HEK293 (cell line): ENCODE measurements around the gene CLDN18.

Experiments
- CTCF ChIA-PET: fragments of 350-600 bp; formaldehyde crosslinking; extraction: SDS; loops from one replicate; lab custom pipeline; 2021; ENCODE audit warnings: antibody characterized with exemption; lab: Yijun Ruan, JAX
- POLR2A ChIA-PET: fragments of 300-600 bp; formaldehyde crosslinking; extraction: SDS; loops from one replicate; lab custom pipeline; 2020; ENCODE audit warnings: antibody characterized with exemption, inconsistent platforms; lab: Yijun Ruan, JAX
- H3K27ac ChIP-seq: fragments of 200-500 bp; sonication (Bioruptor generic); 2 replicates; pipeline ENCODE4 v1.5.1; 2014; ENCODE audit warnings: low read depth, low read length, control low read depth, inconsistent platforms; ENCODE audit errors: extremely low read depth
- H3K36me3 ChIP-seq, 2 experiments: fragments of 200-500 bp in 1 of 2; sonication (Bioruptor generic) in 1 of 2; 1 replicate in 1 of 2; 2 replicates in 1 of 2; pipeline ENCODE4 v1.5.1; 2014 to 2017; ENCODE audit warnings: inconsistent platforms in 2 of 2, low read length in 2 of 2; ENCODE audit not compliant: control insufficient read depth in 2 of 2, insufficient read depth in 1 of 2
- H3K4me1 ChIP-seq: fragments of 200-500 bp; sonication (Bioruptor generic); 2 replicates; pipeline ENCODE4 v1.5.1; 2014; ENCODE audit warnings: mild to moderate bottlenecking, low read length, inconsistent platforms; ENCODE audit not compliant: control insufficient read depth, insufficient read depth
- H3K4me3 ChIP-seq: 2 replicates; pipeline ENCODE4 v1.5.1; 2011; ENCODE audit warnings: low read depth, mild to moderate bottlenecking, control low read depth, low read length, moderate library complexity
- H3K9me3 ChIP-seq: fragments of 200-500 bp; sonication (Bioruptor generic); 2 replicates; pipeline ENCODE4 v1.5.1; 2014; ENCODE audit warnings: low read depth, low read length, inconsistent platforms; ENCODE audit not compliant: control insufficient read depth, insufficient read depth
- EGR2 ChIP-seq: fragments of 450-650 bp; formaldehyde crosslinking; IDR thresholded peaks from 2 replicates; pipeline ENCODE4 v1.5.1; 2016; ENCODE audit warnings: low read depth, missing biosample characterization, missing genetic modification characterization
- GFI1B ChIP-seq: fragments of 450-650 bp; formaldehyde crosslinking; IDR thresholded peaks from 2 replicates; pipeline ENCODE4 v1.5.1; 2016; ENCODE audit warnings: missing biosample characterization, missing genetic modification characterization
- ZNF133 ChIP-seq: fragments of 450-650 bp; formaldehyde crosslinking; IDR thresholded peaks from 2 replicates; pipeline ENCODE4 v1.5.1; 2016; ENCODE audit warnings: missing biosample characterization, missing genetic modification characterization
- ZNF211 ChIP-seq: fragments of 450-650 bp; formaldehyde crosslinking; IDR thresholded peaks from 2 replicates; pipeline ENCODE4 v1.5.1; 2016; ENCODE audit warnings: low read depth, missing biosample characterization, missing genetic modification characterization
- ZNF23 ChIP-seq: fragments of 450-650 bp; formaldehyde crosslinking; IDR thresholded peaks from 2 replicates; pipeline ENCODE4 v1.5.1; 2016; ENCODE audit warnings: missing biosample characterization, missing genetic modification characterization, borderline replicate concordance
- ZNF280D ChIP-seq: fragments of 450-650 bp; formaldehyde crosslinking; IDR thresholded peaks from 2 replicates; pipeline ENCODE4 v1.5.1; 2016; ENCODE audit warnings: missing biosample characterization, missing genetic modification characterization
- ZNF302 ChIP-seq: fragments of 450-650 bp; formaldehyde crosslinking; IDR thresholded peaks from 2 replicates; pipeline ENCODE4 v1.5.1; 2016; ENCODE audit warnings: missing biosample characterization, missing genetic modification characterization, low read depth
- ZNF362 ChIP-seq: fragments of 450-650 bp; formaldehyde crosslinking; IDR thresholded peaks from 2 replicates; pipeline ENCODE4 v1.5.1; 2016; ENCODE audit warnings: missing biosample characterization, missing genetic modification characterization
- ZNF426 ChIP-seq: fragments of 450-650 bp; formaldehyde crosslinking; IDR thresholded peaks from 2 replicates; pipeline ENCODE4 v1.5.1; 2017; ENCODE audit warnings: missing biosample characterization, missing genetic modification characterization, mild to moderate bottlenecking, inconsistent platforms, moderate library complexity
- ZNF529 ChIP-seq: fragments of 450-650 bp; formaldehyde crosslinking; IDR thresholded peaks from 2 replicates; pipeline ENCODE4 v1.5.1; 2017; ENCODE audit warnings: missing genetic modification characterization, missing biosample characterization; ENCODE audit not compliant: insufficient replicate concordance
- ZNF544 ChIP-seq: fragments of 450-650 bp; formaldehyde crosslinking; IDR thresholded peaks from 2 replicates; pipeline ENCODE4 v1.5.0; 2017; ENCODE audit warnings: missing biosample characterization, missing genetic modification characterization
- ZNF555 ChIP-seq: fragments of 450-650 bp; formaldehyde crosslinking; conservative IDR thresholded peaks from 2 replicates; pipeline ENCODE4 v1.5.1; 2017; ENCODE audit warnings: missing biosample characterization, mild to moderate bottlenecking, missing genetic modification characterization, inconsistent platforms
- ZNF626 ChIP-seq: fragments of 450-650 bp; sonication (Bioruptor Pico); formaldehyde crosslinking; IDR thresholded peaks from 2 replicates; pipeline ENCODE4 v1.5.1; 2018; ENCODE audit warnings: missing biosample characterization, missing genetic modification characterization, inconsistent platforms
- ZNF76 ChIP-seq: fragments of 450-650 bp; formaldehyde crosslinking; IDR thresholded peaks from 2 replicates; pipeline ENCODE4; 2016; ENCODE audit warnings: low read depth, missing biosample characterization, missing genetic modification characterization, borderline replicate concordance
- ZSCAN18 ChIP-seq: fragments of 450-650 bp; formaldehyde crosslinking; IDR thresholded peaks from 2 replicates; pipeline ENCODE4 v1.5.1; 2016; ENCODE audit warnings: missing biosample characterization, missing genetic modification characterization
- ZSCAN30 ChIP-seq: fragments of 450-650 bp; IDR thresholded peaks from 2 replicates; pipeline ENCODE4 v1.5.1; 2018; ENCODE audit warnings: missing biosample characterization, mild to moderate bottlenecking, missing genetic modification characterization, moderate library complexity
- ZSCAN5A ChIP-seq: fragments of 450-650 bp; formaldehyde crosslinking; IDR thresholded peaks from 2 replicates; pipeline ENCODE4 v1.5.1; 2016; ENCODE audit warnings: missing biosample characterization, missing genetic modification characterization
- TF ChIP-seq, protein P1 (sequence below): fragments of 450-650 bp; formaldehyde crosslinking; IDR thresholded peaks from 2 replicates; pipeline ENCODE4 v1.5.1; 2016; ENCODE audit warnings: missing biosample characterization, missing genetic modification characterization
- TF ChIP-seq, protein P2 (sequence below): fragments of 450-650 bp; formaldehyde crosslinking; IDR thresholded peaks from 2 replicates; pipeline ENCODE4 v1.5.1; 2016; ENCODE audit warnings: missing biosample characterization, missing genetic modification characterization
- TF ChIP-seq, protein P3 (sequence below): fragments of 450-650 bp; formaldehyde crosslinking; IDR thresholded peaks from 2 replicates; pipeline ENCODE4; 2016; ENCODE audit warnings: missing biosample characterization, missing genetic modification characterization

Gene CLDN18

DNA sequence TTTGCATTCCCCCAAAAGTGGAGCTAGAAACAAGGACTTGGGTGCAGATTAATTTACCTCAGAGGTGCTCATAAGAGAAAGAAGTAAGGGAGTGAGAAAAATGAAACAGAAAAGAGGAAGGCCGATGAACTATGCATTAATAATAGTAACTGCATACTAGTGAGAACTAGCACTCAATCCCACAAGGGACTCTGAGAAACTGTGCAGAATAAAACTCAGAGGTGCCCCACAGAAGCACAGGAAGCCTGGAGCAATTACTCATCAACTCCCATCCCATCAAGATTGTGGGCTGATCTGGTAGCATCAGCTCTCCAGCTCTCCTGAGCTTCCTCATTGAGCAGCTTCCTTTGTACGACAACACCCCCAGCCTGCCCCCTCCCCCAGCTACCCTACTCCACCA lies 50.8 kb downstream of the CLDN18 start:
- POLR2A ChIA-PET: interaction anchor here (1.1 kb wide), 1 partner anchor 55 kb away, joined by 5 read pairs; the partner anchor contains the start of gene DZIP1L
- Histone ChIP-seq H3K36me3 (peaks cover 0 to 53% of the 10 kb centered on the region in 2 experiments; a peak in 1 of 3 replicates), H3K4me3 (no peak overlapping the region)

GRCh38 chr3:138062037-138062436 lies 52.1 kb downstream of the CLDN18 start:
- peaks cover 0 to 65% of the 10 kb centered on the region in 2 experiments; a peak in 1 of 3 replicates for H3K36me3 ChIP-seq
- no peaks in the 10 kb centered on the region for H3K4me1 ChIP-seq
- H3K4me3 ChIP-seq: no peak overlapping the region
- ChIA-PET POLR2A (no interaction called here), CTCF (interaction anchor here (1.1 kb wide), 1 partner anchor 10 kb away, joined by 4 read pairs; no protein-coding TSS in a partner anchor)
- H3K27ac ChIP-seq: no peak overlapping the region
- H3K9me3 ChIP-seq: no peaks in the 10 kb centered on the region
- TF ChIP-seq ZSCAN30 (tag by site-specific recombination) (no peak), ZNF23 (tag by site-specific recombination) (no peak), ZNF76 (tag by site-specific recombination) (no peak), ZSCAN5A (tag by site-specific recombination) (no peak), ZNF544 (no peak), ZNF133 (tag by site-specific recombination) (no peak), ZNF426 (tag by site-specific recombination) (no peak), ZNF555 (tag by site-specific recombination) (no peak), ZNF280D (no peak), ZNF211 (no peak)

More for the DNA sequence above, 50.8 kb downstream of the CLDN18 start:
- no peak overlapping the region for H3K27ac ChIP-seq
- CTCF ChIA-PET: interaction anchor here (0.6 to 1.1 kb wide), 3 partner anchors 9 to 1326 kb away, joined by 3 to 4 read pairs (median 4); no protein-coding TSS in a partner anchor
- H3K4me1 ChIP-seq: no peaks in the 10 kb centered on the region
- TF ChIP-seq ZNF302 (tag by site-specific recombination) (no peak), EGR2 (tag by site-specific recombination) (no peak), ZNF626 (tag by site-specific recombination) (no peak), ZSCAN18 (tag by site-specific recombination) (no peak), ZNF362 (tag by site-specific recombination) (no peak), ZNF529 (no peak), GFI1B (tag by site-specific recombination) (no peak)
- TF ChIP-seq, protein P1, sequence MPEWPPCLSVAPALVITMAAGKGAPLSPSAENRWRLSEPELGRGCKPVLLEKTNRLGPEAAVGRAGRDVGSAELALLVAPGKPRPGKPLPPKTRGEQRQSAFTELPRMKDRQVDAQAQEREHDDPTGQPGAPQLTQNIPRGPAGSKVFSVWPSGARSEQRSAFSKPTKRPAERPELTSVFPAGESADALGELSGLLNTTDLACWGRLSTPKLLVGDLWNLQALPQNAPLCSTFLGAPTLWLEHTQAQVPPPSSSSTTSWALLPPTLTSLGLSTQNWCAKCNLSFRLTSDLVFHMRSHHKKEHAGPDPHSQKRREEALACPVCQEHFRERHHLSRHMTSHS (tag by site-specific recombination): no peak
- TF ChIP-seq, protein P2, sequence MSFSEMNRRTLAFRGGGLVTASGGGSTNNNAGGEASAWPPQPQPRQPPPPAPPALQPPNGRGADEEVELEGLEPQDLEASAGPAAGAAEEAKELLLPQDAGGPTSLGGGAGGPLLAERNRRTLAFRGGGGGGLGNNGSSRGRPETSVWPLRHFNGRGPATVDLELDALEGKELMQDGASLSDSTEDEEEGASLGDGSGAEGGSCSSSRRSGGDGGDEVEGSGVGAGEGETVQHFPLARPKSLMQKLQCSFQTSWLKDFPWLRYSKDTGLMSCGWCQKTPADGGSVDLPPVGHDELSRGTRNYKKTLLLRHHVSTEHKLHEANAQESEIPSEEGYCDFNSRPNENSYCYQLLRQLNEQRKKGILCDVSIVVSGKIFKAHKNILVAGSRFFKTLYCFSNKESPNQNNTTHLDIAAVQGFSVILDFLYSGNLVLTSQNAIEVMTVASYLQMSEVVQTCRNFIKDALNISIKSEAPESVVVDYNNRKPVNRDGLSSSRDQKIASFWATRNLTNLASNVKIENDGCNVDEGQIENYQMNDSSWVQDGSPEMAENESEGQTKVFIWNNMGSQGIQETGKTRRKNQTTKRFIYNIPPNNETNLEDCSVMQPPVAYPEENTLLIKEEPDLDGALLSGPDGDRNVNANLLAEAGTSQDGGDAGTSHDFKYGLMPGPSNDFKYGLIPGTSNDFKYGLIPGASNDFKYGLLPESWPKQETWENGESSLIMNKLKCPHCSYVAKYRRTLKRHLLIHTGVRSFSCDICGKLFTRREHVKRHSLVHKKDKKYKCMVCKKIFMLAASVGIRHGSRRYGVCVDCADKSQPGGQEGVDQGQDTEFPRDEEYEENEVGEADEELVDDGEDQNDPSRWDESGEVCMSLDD (tag by site-specific recombination): no peak
- TF ChIP-seq, protein P3, sequence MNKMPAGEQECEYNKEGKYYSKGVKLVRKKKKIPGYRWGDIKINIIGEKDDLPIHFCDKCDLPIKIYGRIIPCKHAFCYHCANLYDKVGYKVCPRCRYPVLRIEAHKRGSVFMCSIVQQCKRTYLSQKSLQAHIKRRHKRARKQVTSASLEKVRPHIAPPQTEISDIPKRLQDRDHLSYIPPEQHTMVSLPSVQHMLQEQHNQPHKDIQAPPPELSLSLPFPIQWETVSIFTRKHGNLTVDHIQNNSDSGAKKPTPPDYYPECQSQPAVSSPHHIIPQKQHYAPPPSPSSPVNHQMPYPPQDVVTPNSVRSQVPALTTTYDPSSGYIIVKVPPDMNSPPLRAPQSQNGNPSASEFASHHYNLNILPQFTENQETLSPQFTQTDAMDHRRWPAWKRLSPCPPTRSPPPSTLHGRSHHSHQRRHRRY (tag by site-specific recombination): no peak
- H3K9me3 ChIP-seq: no peaks in the 10 kb centered on the region
